SU-DHL-6 (cell line): ENCODE data around the gene THAP7.
"Not testable (repeated sequence)": the region's sequence is repeated elsewhere in the genome, so short reads cannot be mapped to it uniquely, and the experiment has no call there.

ENCODE experiments used
- H2AFZ ChIP-seq: fragments of 200-600 bp; sonication (generic); 2 replicates; pipeline ENCODE4 v1.6.1; 2014; ENCODE audit warnings: low read depth, mild to moderate bottlenecking, moderate library complexity, mixed read lengths, antibody characterized with exemption, low read length; ENCODE audit not compliant: severe bottlenecking
- H3F3A ChIP-seq: fragments of 200-600 bp; shearing (Covaris generic); 2 replicates; pipeline ENCODE4 v1.6.0; 2016; ENCODE audit warnings: antibody characterized with exemption, mild to moderate bottlenecking; ENCODE audit not compliant: insufficient read depth
- H3K27ac ChIP-seq: fragments of 200-600 bp; sonication (generic); 2 replicates; pipeline ENCODE4 v1.5.1; 2016; ENCODE audit warnings: low read depth, mild to moderate bottlenecking, low read length, moderate library complexity, mixed read lengths
- H3K27me3 ChIP-seq: fragments of 200-600 bp; sonication (generic), shearing (Covaris generic); 2 replicates; pipeline ENCODE4 v1.6.0; 2014; ENCODE audit warnings: mild to moderate bottlenecking, low read length
- H3K36me3 ChIP-seq: fragments of 200-600 bp; sonication (generic); 2 replicates; pipeline ENCODE4 v1.6.1; 2014; ENCODE audit warnings: mild to moderate bottlenecking, low read length, mixed read lengths
- H3K4me2 ChIP-seq: fragments of 300-600, 200-600 bp; shearing (Covaris generic), sonication (generic); 2 replicates; pipeline ENCODE4 v1.6.0; 2014; ENCODE audit warnings: low read length, low read depth, mild to moderate bottlenecking; ENCODE audit not compliant: poor library complexity, severe bottlenecking
- H3K4me3 ChIP-seq: fragments of 200-600 bp; sonication (generic); 2 replicates; pipeline ENCODE4 v1.5.1; 2014; ENCODE audit warnings: antibody characterized with exemption, low read length, mild to moderate bottlenecking, mixed read lengths; ENCODE audit not compliant: insufficient read depth, poor library complexity, severe bottlenecking
- H3K79me2 ChIP-seq: fragments of 200-600 bp; sonication (generic); 2 replicates; pipeline ENCODE4 v1.6.1; 2014; ENCODE audit warnings: mild to moderate bottlenecking, low read length, moderate library complexity; ENCODE audit not compliant: insufficient read depth
- H3K9ac ChIP-seq: fragments of 200-600 bp; sonication (generic); 2 replicates; pipeline ENCODE4 v1.7.0; 2014; ENCODE audit warnings: mild to moderate bottlenecking, low read length
- H3K9me2 ChIP-seq: fragments of 200-600 bp; sonication (generic); replicated peaks from 2 replicates; pipeline ENCODE4 v1.6.1; 2014; ENCODE audit warnings: low read length; ENCODE audit not compliant: insufficient read depth
- H3K9me3 ChIP-seq: fragments of 200-600 bp; sonication (generic); 2 replicates; pipeline ENCODE4 v1.6.1; 2014; ENCODE audit warnings: low read length, mixed read lengths; ENCODE audit not compliant: insufficient read depth
- H4K20me1 ChIP-seq: fragments of 200-600 bp; sonication (generic); 2 replicates; pipeline ENCODE4 v1.6.1; 2014; ENCODE audit warnings: low read depth, mild to moderate bottlenecking, antibody characterized with exemption, low read length, moderate library complexity, mixed read lengths
- CTCF ChIP-seq: fragments of 200-600 bp; sonication (generic); IDR thresholded peaks from one replicate; pipeline ENCODE4 v1.5.1; 2017; ENCODE audit warnings: antibody characterized with exemption, mild to moderate bottlenecking, low read length, moderate library complexity; ENCODE audit not compliant: insufficient read depth, poor library complexity, severe bottlenecking
- EZH2phosphoT487 ChIP-seq: fragments of 200-600 bp; sonication (generic), shearing (Covaris generic); conservative IDR thresholded peaks from 2 replicates; pipeline ENCODE4 v1.6.1; 2018; ENCODE audit warnings: mild to moderate bottlenecking, antibody characterized with exemption, low read length, moderate library complexity, mixed read lengths

THAP7 gene

GRCh38 chr22:21001601-21002325 lies at the start of gene THAP7:
THAP7 (minus strand) TSS chr22:21002118; CDS start chr22:21001911, 207 bp downstream.
- peak within 1 kb of the TSS; percentile 80 for H2AFZ ChIP-seq
- H3K27me3 ChIP-seq: no peaks in the 10 kb centered on the region
- no peaks in the 10 kb centered on the region for H3K9me3 ChIP-seq
- H4K20me1 ChIP-seq: no peaks in the 10 kb centered on the region
- peak within 1 kb of the TSS; percentile 95 for H3K9ac ChIP-seq
- H3K9me2 ChIP-seq: no peaks in the 10 kb centered on the region
- H3K79me2 ChIP-seq: peaks cover 8% of the 10 kb centered on the region
- peak within 1 kb of the TSS; percentile 95 for H3K27ac ChIP-seq
- H3K4me3 ChIP-seq: peak within 1 kb of the TSS; percentile 89
- H3K4me2 ChIP-seq: peak within 1 kb of the TSS; percentile 90
- no peaks in the 10 kb centered on the region for H3K36me3 ChIP-seq
- TF ChIP-seq CTCF (no peak), EZH2phosphoT487 (no peak)
- no peaks in the 10 kb centered on the region for H3F3A ChIP-seq

GRCh38 chr22:21051145-21051830 lies 49.4 kb upstream of the THAP7 start:
- no peak overlapping the region for H3K4me3 ChIP-seq
- H3K9ac ChIP-seq: no peak overlapping the region
- H3F3A ChIP-seq: no peaks in the 10 kb centered on the region
- no peaks in the 10 kb centered on the region for H3K79me2 ChIP-seq
- no peak overlapping the region for H3K27ac ChIP-seq
- H3K4me2 ChIP-seq: no peak overlapping the region
- H2AFZ ChIP-seq: no peak overlapping the region
- no peaks in the 10 kb centered on the region for H3K9me3 ChIP-seq
- no peaks in the 10 kb centered on the region for H3K9me2 ChIP-seq
- H3K36me3 ChIP-seq: no peaks in the 10 kb centered on the region
- no peaks in the 10 kb centered on the region for H4K20me1 ChIP-seq
- no peak for TF ChIP-seq EZH2phosphoT487
- TF ChIP-seq CTCF: no peak
- no peaks in the 10 kb centered on the region for H3K27me3 ChIP-seq

- not testable (repeated sequence) for H3K27me3 ChIP-seq, H3K9me3 ChIP-seq, H3K4me2 ChIP-seq, H3K9me2 ChIP-seq, H3K27ac ChIP-seq, H3F3A ChIP-seq, H4K20me1 ChIP-seq, H3K4me3 ChIP-seq, H3K36me3 ChIP-seq, H3K79me2 ChIP-seq, H2AFZ ChIP-seq, H3K9ac ChIP-seq
Observed at GRCh38 chr22:21048965-21049364, 47.0 kb upstream of the THAP7 start.

GRCh38 chr22:21048448-21048847 lies 46.5 kb upstream of the THAP7 start:
- H3K9me3 ChIP-seq, H4K20me1 ChIP-seq, H2AFZ ChIP-seq, H3K9ac ChIP-seq, H3K4me2 ChIP-seq, H3F3A ChIP-seq, H3K27me3 ChIP-seq, H3K4me3 ChIP-seq, H3K9me2 ChIP-seq, H3K79me2 ChIP-seq, H3K36me3 ChIP-seq, H3K27ac ChIP-seq: not testable (repeated sequence)
